ENCODE data around the gene PAPSS1.

- TF ChIP-seq CTCF (IDR thresholded peaks at IDR 0.05) (no peak), POLR2A (IDR thresholded peaks at IDR 0.05) (no peak)
Measured at GRCh38 chr4:107665001-107665400, 55.0 kb downstream of the PAPSS1 start.

Measured in thyroid gland (tissue), 4 donors.